BJ (cell line): Measurements from ENCODE around the gene IGDCC3. TPM values are rescaled to one million over a fixed set of nuclear protein-coding genes. Genes with fewer than 3 reads are reported as not detected.

ENCODE experiments used
- CTCF ChIA-PET: fragments of 350-600 bp; formaldehyde crosslinking; extraction: SDS; loops from one replicate; lab custom pipeline; 2021; ENCODE audit warnings: antibody characterized with exemption, inconsistent platforms; lab: Yijun Ruan, JAX
- POLR2A ChIA-PET: fragments of 300-600 bp; sonication (Branson Sonifier 250); formaldehyde crosslinking; extraction: SDS; loops from one replicate; lab custom pipeline; 2021; ENCODE audit warnings: antibody characterized with exemption; lab: Charles Lee
- DNase-seq: peaks from one replicate; pipeline ENCODE4 v3.0.0-alpha.2; 2011; ENCODE audit warnings: low read depth
- H3K27me3 ChIP-seq: 2 replicates; pipeline ENCODE4 v1.6.0; 2011; ENCODE audit warnings: low read length; ENCODE audit not compliant: control insufficient read depth, insufficient read depth
- H3K36me3 ChIP-seq: 2 replicates; pipeline ENCODE4 v1.5.1; 2011; ENCODE audit warnings: low read length; ENCODE audit not compliant: control insufficient read depth, insufficient read depth
- H3K4me3 ChIP-seq: 2 replicates; pipeline ENCODE4 v1.5.1; 2011; ENCODE audit warnings: low read depth, mild to moderate bottlenecking, control low read depth, low read length
- CTCF ChIP-seq: IDR thresholded peaks from 2 replicates; pipeline ENCODE4 v1.5.1; 2011; ENCODE audit warnings: low read depth, mild to moderate bottlenecking, control low read depth, inconsistent platforms, low read length, moderate library complexity; ENCODE audit not compliant: insufficient read depth
- polyA plus RNA-seq: library from polyadenylated mRNA; depleted of rRNA; stranded (reverse); fragments of >200 nt; gene quantifications from 2 replicates; pipeline ENCODE4 v1.2.3, GENCODE V29; 2011

The IGDCC3 gene
- polyA plus RNA-seq, 1 experiment: not detected

GRCh38 chr15:65311760-65312159, 66.0 kb downstream of the IGDCC3 start:
- Histone ChIP-seq H3K36me3 (no peaks in the 10 kb centered on the region), H3K4me3 (no peak overlapping the region), H3K27me3 (peaks cover 7% of the 10 kb centered on the region)
- no peak for TF ChIP-seq CTCF
- DNase-seq: no peak
- ChIA-PET CTCF (no interaction called here), POLR2A (no interaction called here)

DNA sequence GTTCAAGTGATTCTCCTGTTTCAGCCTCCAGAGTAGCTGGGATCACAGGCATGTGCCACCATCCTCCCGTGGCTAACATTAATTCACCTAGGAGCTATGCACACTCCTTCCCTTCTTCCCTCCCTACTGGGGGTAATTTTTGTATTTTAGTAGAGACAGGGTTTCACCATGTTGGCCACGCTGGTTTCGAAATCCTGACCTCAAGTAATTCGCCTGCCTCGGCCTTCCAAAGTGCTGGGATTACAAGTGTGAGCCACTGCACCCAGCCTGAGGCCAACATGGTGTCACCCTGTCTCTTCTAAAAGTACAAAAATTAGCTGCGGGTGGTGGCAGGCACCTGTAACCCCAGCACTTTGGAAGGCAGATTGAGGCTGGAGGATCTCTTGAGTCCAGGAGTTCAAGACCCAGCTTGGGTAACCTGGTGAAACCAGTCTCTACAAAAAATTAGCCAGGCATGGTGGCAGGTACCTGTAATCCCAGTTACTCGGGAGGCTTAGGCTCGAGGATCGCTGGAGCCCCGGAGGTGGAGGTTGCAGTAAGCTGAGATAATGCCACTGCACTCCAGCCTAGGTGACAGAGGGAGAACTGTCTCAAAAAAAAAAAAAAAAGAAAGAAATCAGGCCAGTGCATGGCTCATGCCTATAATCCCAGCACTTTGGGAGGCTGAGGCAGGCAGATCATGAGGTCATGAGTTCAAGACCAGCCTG, 67.2 kb downstream of the IGDCC3 start:
- DNase-seq: no peak
- CTCF ChIA-PET: interaction anchor here (0.6 to 4.0 kb wide), 4 partner anchors 10 to 131 kb away, joined by 3 to 32 read pairs (median 20); no protein-coding TSS in a partner anchor
- POLR2A ChIA-PET: no interaction called here
- H3K36me3 ChIP-seq: no peaks in the 10 kb centered on the region
- peaks cover 5% of the 10 kb centered on the region for H3K27me3 ChIP-seq
- H3K4me3 ChIP-seq: no peak overlapping the region
- no peak for TF ChIP-seq CTCF

- H3K27me3 ChIP-seq: peaks cover 5% of the 10 kb centered on the region
- POLR2A ChIA-PET: no interaction called here
Measured at GRCh38 chr15:65309882-65310418, 67.9 kb downstream of the IGDCC3 start.

GRCh38 chr15:65307978-65308377, 69.8 kb downstream of the IGDCC3 start:
- H3K36me3 ChIP-seq: no peaks in the 10 kb centered on the region
- no peak for DNase-seq
- POLR2A ChIA-PET: no interaction called here
- CTCF ChIA-PET: interaction anchor here (1.7 to 4.0 kb wide), 4 partner anchors 9 to 93 kb away, joined by 3 to 32 read pairs (median 20); no protein-coding TSS in a partner anchor
- peaks cover 3% of the 10 kb centered on the region for H3K27me3 ChIP-seq
- TF ChIP-seq CTCF: no peak
- no peak overlapping the region for H3K4me3 ChIP-seq

More at GRCh38 chr15:65309882-65310418, 67.9 kb downstream of the IGDCC3 start:
- CTCF ChIA-PET: interaction anchor here (0.6 to 4.0 kb wide), 5 partner anchors 11 to 130 kb away, joined by 3 to 32 read pairs (median 18); no protein-coding TSS in a partner anchor
- DNase-seq: no peak
- no peak overlapping the region for H3K4me3 ChIP-seq
- TF ChIP-seq CTCF: no peak
- H3K36me3 ChIP-seq: no peaks in the 10 kb centered on the region

DNA sequence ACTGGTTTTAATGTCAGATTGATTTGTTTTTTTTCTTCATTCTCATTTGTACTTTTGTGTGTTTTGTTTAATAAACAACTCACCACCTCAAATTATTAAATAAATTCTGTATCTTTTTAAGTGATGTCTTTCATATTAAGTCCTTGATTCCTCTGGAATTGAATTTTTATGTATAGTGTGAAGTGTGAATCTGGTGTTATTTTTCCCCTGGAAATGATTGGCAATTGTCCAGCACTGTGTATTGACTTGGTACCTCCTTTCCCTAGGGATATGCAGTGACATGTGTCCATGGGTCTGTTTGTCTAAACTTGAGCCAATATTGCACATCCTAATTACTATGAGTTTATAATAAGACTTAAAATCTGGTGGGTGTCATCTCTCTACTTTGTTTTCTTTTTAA, 71.3 kb downstream of the IGDCC3 start:
- DNase-seq: no peak
- Histone ChIP-seq H3K27me3 (no peaks in the 10 kb centered on the region), H3K4me3 (no peak overlapping the region), H3K36me3 (no peaks in the 10 kb centered on the region)
- TF ChIP-seq CTCF: no peak
- ChIA-PET POLR2A (no interaction called here), CTCF (interaction anchor here (2.5 kb wide), 1 partner anchor 9 kb away, joined by 7 read pairs; no protein-coding TSS in a partner anchor)
